ENCODE results near the gene PRDM16. TPM values are rescaled to one million over a fixed set of nuclear protein-coding genes. Genes with fewer than 3 reads are reported as not detected.

Gene PRDM16
- total and polyA plus RNA-seq, 2 experiments from 2014 or later: 0.14 to 0.16 TPM

- TF ChIP-seq, protein P1, sequence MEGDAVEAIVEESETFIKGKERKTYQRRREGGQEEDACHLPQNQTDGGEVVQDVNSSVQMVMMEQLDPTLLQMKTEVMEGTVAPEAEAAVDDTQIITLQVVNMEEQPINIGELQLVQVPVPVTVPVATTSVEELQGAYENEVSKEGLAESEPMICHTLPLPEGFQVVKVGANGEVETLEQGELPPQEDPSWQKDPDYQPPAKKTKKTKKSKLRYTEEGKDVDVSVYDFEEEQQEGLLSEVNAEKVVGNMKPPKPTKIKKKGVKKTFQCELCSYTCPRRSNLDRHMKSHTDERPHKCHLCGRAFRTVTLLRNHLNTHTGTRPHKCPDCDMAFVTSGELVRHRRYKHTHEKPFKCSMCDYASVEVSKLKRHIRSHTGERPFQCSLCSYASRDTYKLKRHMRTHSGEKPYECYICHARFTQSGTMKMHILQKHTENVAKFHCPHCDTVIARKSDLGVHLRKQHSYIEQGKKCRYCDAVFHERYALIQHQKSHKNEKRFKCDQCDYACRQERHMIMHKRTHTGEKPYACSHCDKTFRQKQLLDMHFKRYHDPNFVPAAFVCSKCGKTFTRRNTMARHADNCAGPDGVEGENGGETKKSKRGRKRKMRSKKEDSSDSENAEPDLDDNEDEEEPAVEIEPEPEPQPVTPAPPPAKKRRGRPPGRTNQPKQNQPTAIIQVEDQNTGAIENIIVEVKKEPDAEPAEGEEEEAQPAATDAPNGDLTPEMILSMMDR (conservative IDR thresholded peaks at IDR 0.05; ENCODE audit: low read depth in 2 of 2): no peak
- TF ChIP-seq EZH2 (IDR thresholded peaks at IDR 0.05; ENCODE audit: low read depth, unreplicated experiment): no peak
- no peak for TF ChIP-seq CREB1 (CRISPR knock-in tag; IDR thresholded peaks at IDR 0.05; ENCODE audit: low read depth)
- TF ChIP-seq NANOG (IDR thresholded peaks at IDR 0.05; ENCODE audit: borderline replicate concordance): no peak
- TF ChIP-seq JUNB (IDR thresholded peaks at IDR 0.05; ENCODE audit: unreplicated experiment): no peak
Observed at GRCh38 chr1:3033790-3034090, 35.3 kb upstream of the PRDM16 start (continued).

GRCh38 chr1:3034162-3034561, 34.8 kb upstream of the PRDM16 start:
- Histone ChIP-seq H3K9me2 (ENCODE audit: insufficient read depth) (no peaks in the 10 kb centered on the region), H3K4me2 (no peak overlapping the region), H3K4me1 (ENCODE audit: insufficient read depth) (no peaks in the 10 kb centered on the region), H3K27me3 (ENCODE audit: insufficient read depth) (no peaks in the 10 kb centered on the region), H3K4me3 (no peak overlapping the region), H2AFZ (no peak overlapping the region), H3K36me3 (ENCODE audit: insufficient read depth) (no peaks in the 10 kb centered on the region), H3F3A (replicated peaks; ENCODE audit: low read depth) (no peaks in the 10 kb centered on the region), H4K20me1 (replicated peaks; ENCODE audit: insufficient read depth) (no peaks in the 10 kb centered on the region), H3K79me2 (replicated peaks; ENCODE audit: insufficient read depth) (no peaks in the 10 kb centered on the region), H3K27ac (ENCODE audit: low read depth) (no peak overlapping the region)
- Mint-ChIP-seq H3K9me3 (no peaks in the 10 kb centered on the region), H3K4me1 (peaks cover 3% of the 10 kb centered on the region; the same call in 2 of the 3 replicates), H3K36me3 (ENCODE audit: low read depth) (no peaks in the 10 kb centered on the region), H3K4me3 (no peak overlapping the region), H3K27ac (no peak overlapping the region), H3K27me3 (ENCODE audit: insufficient read depth, low read depth, poor library complexity) (peaks cover 13% of the 10 kb centered on the region)
- ATAC-seq (no peak), DNase-seq (ENCODE audit: low spot score) (no peak)
- no peak for TF ChIP-seq JUNB (IDR thresholded peaks at IDR 0.05; ENCODE audit: unreplicated experiment)
- TF ChIP-seq ZNF114 (CRISPR knock-in tag; IDR thresholded peaks at IDR 0.05): no peak
- TF ChIP-seq, protein P2, sequence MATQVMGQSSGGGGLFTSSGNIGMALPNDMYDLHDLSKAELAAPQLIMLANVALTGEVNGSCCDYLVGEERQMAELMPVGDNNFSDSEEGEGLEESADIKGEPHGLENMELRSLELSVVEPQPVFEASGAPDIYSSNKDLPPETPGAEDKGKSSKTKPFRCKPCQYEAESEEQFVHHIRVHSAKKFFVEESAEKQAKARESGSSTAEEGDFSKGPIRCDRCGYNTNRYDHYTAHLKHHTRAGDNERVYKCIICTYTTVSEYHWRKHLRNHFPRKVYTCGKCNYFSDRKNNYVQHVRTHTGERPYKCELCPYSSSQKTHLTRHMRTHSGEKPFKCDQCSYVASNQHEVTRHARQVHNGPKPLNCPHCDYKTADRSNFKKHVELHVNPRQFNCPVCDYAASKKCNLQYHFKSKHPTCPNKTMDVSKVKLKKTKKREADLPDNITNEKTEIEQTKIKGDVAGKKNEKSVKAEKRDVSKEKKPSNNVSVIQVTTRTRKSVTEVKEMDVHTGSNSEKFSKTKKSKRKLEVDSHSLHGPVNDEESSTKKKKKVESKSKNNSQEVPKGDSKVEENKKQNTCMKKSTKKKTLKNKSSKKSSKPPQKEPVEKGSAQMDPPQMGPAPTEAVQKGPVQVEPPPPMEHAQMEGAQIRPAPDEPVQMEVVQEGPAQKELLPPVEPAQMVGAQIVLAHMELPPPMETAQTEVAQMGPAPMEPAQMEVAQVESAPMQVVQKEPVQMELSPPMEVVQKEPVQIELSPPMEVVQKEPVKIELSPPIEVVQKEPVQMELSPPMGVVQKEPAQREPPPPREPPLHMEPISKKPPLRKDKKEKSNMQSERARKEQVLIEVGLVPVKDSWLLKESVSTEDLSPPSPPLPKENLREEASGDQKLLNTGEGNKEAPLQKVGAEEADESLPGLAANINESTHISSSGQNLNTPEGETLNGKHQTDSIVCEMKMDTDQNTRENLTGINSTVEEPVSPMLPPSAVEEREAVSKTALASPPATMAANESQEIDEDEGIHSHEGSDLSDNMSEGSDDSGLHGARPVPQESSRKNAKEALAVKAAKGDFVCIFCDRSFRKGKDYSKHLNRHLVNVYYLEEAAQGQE (IDR thresholded peaks at IDR 0.05; ENCODE audit: unreplicated experiment): no peak
- TF ChIP-seq ZNF331 (CRISPR knock-in tag; IDR thresholded peaks at IDR 0.05; ENCODE audit: low read depth): no peak
- no peak for TF ChIP-seq EZH2phosphoT487 (IDR thresholded peaks at IDR 0.05; ENCODE audit: unreplicated experiment)
- TF ChIP-seq, protein P1 (conservative IDR thresholded peaks at IDR 0.05; ENCODE audit: low read depth in 2 of 2): no peak
- no peak for TF ChIP-seq POLR2AphosphoS5 (IDR thresholded peaks at IDR 0.05; ENCODE audit: low read depth)
- TF ChIP-seq, protein P3, sequence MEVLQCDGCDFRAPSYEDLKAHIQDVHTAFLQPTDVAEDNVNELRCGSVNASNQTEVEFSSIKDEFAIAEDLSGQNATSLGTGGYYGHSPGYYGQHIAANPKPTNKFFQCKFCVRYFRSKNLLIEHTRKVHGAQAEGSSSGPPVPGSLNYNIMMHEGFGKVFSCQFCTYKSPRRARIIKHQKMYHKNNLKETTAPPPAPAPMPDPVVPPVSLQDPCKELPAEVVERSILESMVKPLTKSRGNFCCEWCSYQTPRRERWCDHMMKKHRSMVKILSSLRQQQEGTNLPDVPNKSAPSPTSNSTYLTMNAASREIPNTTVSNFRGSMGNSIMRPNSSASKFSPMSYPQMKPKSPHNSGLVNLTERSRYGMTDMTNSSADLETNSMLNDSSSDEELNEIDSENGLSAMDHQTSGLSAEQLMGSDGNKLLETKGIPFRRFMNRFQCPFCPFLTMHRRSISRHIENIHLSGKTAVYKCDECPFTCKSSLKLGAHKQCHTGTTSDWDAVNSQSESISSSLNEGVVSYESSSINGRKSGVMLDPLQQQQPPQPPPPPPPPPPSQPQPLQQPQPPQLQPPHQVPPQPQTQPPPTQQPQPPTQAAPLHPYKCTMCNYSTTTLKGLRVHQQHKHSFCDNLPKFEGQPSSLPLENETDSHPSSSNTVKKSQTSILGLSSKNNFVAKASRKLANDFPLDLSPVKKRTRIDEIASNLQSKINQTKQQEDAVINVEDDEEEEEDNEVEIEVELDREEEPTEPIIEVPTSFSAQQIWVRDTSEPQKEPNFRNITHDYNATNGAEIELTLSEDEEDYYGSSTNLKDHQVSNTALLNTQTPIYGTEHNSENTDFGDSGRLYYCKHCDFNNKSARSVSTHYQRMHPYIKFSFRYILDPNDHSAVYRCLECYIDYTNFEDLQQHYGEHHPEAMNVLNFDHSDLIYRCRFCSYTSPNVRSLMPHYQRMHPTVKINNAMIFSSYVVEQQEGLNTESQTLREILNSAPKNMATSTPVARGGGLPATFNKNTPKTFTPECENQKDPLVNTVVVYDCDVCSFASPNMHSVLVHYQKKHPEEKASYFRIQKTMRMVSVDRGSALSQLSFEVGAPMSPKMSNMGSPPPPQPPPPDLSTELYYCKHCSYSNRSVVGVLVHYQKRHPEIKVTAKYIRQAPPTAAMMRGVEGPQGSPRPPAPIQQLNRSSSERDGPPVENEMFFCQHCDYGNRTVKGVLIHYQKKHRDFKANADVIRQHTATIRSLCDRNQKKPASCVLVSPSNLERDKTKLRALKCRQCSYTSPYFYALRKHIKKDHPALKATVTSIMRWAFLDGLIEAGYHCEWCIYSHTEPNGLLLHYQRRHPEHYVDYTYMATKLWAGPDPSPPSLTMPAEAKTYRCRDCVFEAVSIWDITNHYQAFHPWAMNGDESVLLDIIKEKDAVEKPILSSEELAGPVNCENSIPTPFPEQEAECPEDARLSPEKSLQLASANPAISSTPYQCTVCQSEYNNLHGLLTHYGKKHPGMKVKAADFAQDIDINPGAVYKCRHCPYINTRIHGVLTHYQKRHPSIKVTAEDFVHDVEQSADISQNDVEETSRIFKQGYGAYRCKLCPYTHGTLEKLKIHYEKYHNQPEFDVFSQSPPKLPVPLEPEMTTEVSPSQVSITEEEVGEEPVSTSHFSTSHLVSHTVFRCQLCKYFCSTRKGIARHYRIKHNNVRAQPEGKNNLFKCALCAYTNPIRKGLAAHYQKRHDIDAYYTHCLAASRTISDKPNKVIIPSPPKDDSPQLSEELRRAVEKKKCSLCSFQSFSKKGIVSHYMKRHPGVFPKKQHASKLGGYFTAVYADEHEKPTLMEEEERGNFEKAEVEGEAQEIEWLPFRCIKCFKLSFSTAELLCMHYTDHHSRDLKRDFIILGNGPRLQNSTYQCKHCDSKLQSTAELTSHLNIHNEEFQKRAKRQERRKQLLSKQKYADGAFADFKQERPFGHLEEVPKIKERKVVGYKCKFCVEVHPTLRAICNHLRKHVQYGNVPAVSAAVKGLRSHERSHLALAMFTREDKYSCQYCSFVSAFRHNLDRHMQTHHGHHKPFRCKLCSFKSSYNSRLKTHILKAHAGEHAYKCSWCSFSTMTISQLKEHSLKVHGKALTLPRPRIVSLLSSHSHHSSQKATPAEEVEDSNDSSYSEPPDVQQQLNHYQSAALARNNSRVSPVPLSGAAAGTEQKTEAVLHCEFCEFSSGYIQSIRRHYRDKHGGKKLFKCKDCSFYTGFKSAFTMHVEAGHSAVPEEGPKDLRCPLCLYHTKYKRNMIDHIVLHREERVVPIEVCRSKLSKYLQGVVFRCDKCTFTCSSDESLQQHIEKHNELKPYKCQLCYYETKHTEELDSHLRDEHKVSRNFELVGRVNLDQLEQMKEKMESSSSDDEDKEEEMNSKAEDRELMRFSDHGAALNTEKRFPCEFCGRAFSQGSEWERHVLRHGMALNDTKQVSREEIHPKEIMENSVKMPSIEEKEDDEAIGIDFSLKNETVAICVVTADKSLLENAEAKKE (CRISPR knock-in tag; IDR thresholded peaks at IDR 0.05): no peak
- no peak for TF ChIP-seq NANOG (IDR thresholded peaks at IDR 0.05; ENCODE audit: borderline replicate concordance)

Measured in GM23338 (cell line).